Glutamatergic neuron (in vitro differentiated cells): ENCODE measurements around the gene ADGRG7. TPM values are rescaled to one million over a fixed set of nuclear protein-coding genes. Genes with fewer than 3 reads are reported as not detected.

ENCODE experiments used
- DNase-seq: peaks from one replicate; pipeline ENCODE4 v3.0.0; 2022
- H3K27ac Mint-ChIP-seq: one replicate; pipeline ENCODE4 v1.8.0; 2020; ENCODE audit warnings: mild to moderate bottlenecking, mixed read lengths, inconsistent platforms; ENCODE audit not compliant: unreplicated experiment
- H3K27me3 Mint-ChIP-seq: one replicate; pipeline ENCODE4 v1.8.0; 2020; ENCODE audit warnings: mild to moderate bottlenecking, moderate library complexity, mixed read lengths, inconsistent platforms; ENCODE audit not compliant: unreplicated experiment
- H3K36me3 Mint-ChIP-seq: one replicate; pipeline ENCODE4 v1.8.0; 2020; ENCODE audit warnings: mild to moderate bottlenecking, mixed read lengths, inconsistent platforms; ENCODE audit not compliant: unreplicated experiment
- H3K4me1 Mint-ChIP-seq: one replicate; pipeline ENCODE4 v1.8.0; 2020; ENCODE audit warnings: mild to moderate bottlenecking, low read depth, mixed read lengths, inconsistent platforms; ENCODE audit not compliant: unreplicated experiment
- H3K4me3 Mint-ChIP-seq: one replicate; pipeline ENCODE4 v1.8.0; 2020; ENCODE audit warnings: mild to moderate bottlenecking, mixed read lengths, inconsistent platforms; ENCODE audit not compliant: unreplicated experiment
- H3K9me3 Mint-ChIP-seq: one replicate; pipeline ENCODE4 v1.8.0; 2020; ENCODE audit warnings: mild to moderate bottlenecking, moderate library complexity, mixed read lengths, inconsistent platforms; ENCODE audit not compliant: unreplicated experiment
- CTCF ChIP-seq: fragments of 200-600 bp; sonication (generic); IDR thresholded peaks from one replicate; pipeline ENCODE4 v1.5.0; 2021; ENCODE audit not compliant: partially characterized antibody, unreplicated experiment
- total RNA-seq: library from RNA; stranded (reverse); fragmentation: NEBNext Ultra II Directional; extraction: Animal tissue kit (Norgen Biotek cat#: 25700); gene quantifications from one replicate; pipeline ENCODE4 v1.2.1, GENCODE V29; 2021; ENCODE audit not compliant: unreplicated experiment

Gene ADGRG7
- total RNA-seq, 1 donor from 2014 or later: not detected

- H3K9me3 Mint-ChIP-seq: no peaks in the 10 kb centered on the region
- no peaks in the 10 kb centered on the region for H3K4me1 Mint-ChIP-seq
- no peak for DNase-seq
- no peak overlapping the region for H3K4me3 Mint-ChIP-seq
- TF ChIP-seq CTCF: no peak
- H3K27ac Mint-ChIP-seq: no peak overlapping the region
- no peaks in the 10 kb centered on the region for H3K36me3 Mint-ChIP-seq
- H3K27me3 Mint-ChIP-seq: no peaks in the 10 kb centered on the region
Observed at GRCh38 chr3:100613721-100614390, 4.5 kb downstream of the ADGRG7 start.

GRCh38 chr3:100614941-100615340 is 5.5 kb downstream of the ADGRG7 start:
- Mint-ChIP-seq H3K27ac (no peak overlapping the region), H3K9me3 (no peaks in the 10 kb centered on the region), H3K4me3 (no peak overlapping the region), H3K4me1 (no peaks in the 10 kb centered on the region), H3K27me3 (no peaks in the 10 kb centered on the region), H3K36me3 (no peaks in the 10 kb centered on the region)
- DNase-seq: no peak
- TF ChIP-seq CTCF: no peak

- no peaks in the 10 kb centered on the region for H3K27me3 Mint-ChIP-seq
- no peaks in the 10 kb centered on the region for H3K4me1 Mint-ChIP-seq
- no peak for TF ChIP-seq CTCF
- no peak overlapping the region for H3K27ac Mint-ChIP-seq
- no peak overlapping the region for H3K4me3 Mint-ChIP-seq
- DNase-seq: no peak
- H3K36me3 Mint-ChIP-seq: no peaks in the 10 kb centered on the region
- H3K9me3 Mint-ChIP-seq: no peaks in the 10 kb centered on the region
Observed at GRCh38 chr3:100615684-100616083, 6.3 kb downstream of the ADGRG7 start.

GRCh38 chr3:100621251-100621650 is 11.8 kb downstream of the ADGRG7 start:
- no peak overlapping the region for H3K4me3 Mint-ChIP-seq
- H3K27ac Mint-ChIP-seq: no peak overlapping the region
- no peaks in the 10 kb centered on the region for H3K9me3 Mint-ChIP-seq
- peaks cover 3% of the 10 kb centered on the region for H3K27me3 Mint-ChIP-seq
- no peak for TF ChIP-seq CTCF
- no peak for DNase-seq
- H3K36me3 Mint-ChIP-seq: no peaks in the 10 kb centered on the region
- no peaks in the 10 kb centered on the region for H3K4me1 Mint-ChIP-seq

- H3K4me1 Mint-ChIP-seq: no peaks in the 10 kb centered on the region
- no peak overlapping the region for H3K27ac Mint-ChIP-seq
- H3K9me3 Mint-ChIP-seq: no peaks in the 10 kb centered on the region
- no peaks in the 10 kb centered on the region for H3K27me3 Mint-ChIP-seq
- no peak for TF ChIP-seq CTCF
- H3K36me3 Mint-ChIP-seq: no peaks in the 10 kb centered on the region
- no peak overlapping the region for H3K4me3 Mint-ChIP-seq
- no peak for DNase-seq
Observed at GRCh38 chr3:100627491-100627890, 18.1 kb downstream of the ADGRG7 start.
